Hepatocyte (in vitro differentiated cells): ENCODE measurements around the gene CCDC85C.

ENCODE experiments used
- EZH2 ChIP-seq: fragments of 200-600 bp; sonication (generic); IDR thresholded peaks from 2 replicates; pipeline ENCODE4 v1.6.1; 2016; ENCODE audit warnings: antibody characterized with exemption, mild to moderate bottlenecking, borderline replicate concordance
- TF ChIP-seq, protein P1 (sequence below): fragments of 200-600 bp; sonication (generic); IDR thresholded peaks from 2 replicates; pipeline ENCODE4 v1.5.1; 2016; ENCODE audit warnings: antibody characterized with exemption, mild to moderate bottlenecking; ENCODE audit not compliant: poor library complexity

DNA sequence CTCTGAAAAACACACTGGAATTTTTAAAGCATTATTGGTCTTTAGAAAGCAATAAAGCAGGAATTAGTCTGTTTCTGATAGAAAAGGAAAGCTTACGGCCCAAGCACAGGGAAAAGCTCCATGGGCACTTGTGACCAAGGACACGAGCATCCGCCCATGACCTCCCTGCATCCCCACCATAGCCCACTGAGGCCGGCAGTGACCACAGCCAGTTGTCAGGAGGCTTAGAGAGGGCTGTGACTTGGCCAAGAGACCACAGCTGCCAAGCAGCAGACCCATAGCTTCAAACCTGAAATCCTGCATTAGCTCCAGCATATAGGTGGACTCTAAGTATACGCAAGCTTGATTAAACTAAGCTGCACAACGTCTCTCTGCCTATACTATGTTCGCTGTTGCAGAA is 132.3 kb downstream of the CCDC85C start:
- TF ChIP-seq EZH2 = no peak
- TF ChIP-seq, protein P1, sequence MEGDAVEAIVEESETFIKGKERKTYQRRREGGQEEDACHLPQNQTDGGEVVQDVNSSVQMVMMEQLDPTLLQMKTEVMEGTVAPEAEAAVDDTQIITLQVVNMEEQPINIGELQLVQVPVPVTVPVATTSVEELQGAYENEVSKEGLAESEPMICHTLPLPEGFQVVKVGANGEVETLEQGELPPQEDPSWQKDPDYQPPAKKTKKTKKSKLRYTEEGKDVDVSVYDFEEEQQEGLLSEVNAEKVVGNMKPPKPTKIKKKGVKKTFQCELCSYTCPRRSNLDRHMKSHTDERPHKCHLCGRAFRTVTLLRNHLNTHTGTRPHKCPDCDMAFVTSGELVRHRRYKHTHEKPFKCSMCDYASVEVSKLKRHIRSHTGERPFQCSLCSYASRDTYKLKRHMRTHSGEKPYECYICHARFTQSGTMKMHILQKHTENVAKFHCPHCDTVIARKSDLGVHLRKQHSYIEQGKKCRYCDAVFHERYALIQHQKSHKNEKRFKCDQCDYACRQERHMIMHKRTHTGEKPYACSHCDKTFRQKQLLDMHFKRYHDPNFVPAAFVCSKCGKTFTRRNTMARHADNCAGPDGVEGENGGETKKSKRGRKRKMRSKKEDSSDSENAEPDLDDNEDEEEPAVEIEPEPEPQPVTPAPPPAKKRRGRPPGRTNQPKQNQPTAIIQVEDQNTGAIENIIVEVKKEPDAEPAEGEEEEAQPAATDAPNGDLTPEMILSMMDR = no peak
